ENCODE measurements around the gene APC2. TPM values are rescaled to one million over a fixed set of nuclear protein-coding genes. Genes with fewer than 3 reads are reported as not detected.

APC2 gene
- total RNA-seq, 1 donor: 0.27 TPM

- TF ChIP-seq CTCF (IDR thresholded peaks at IDR 0.05; ENCODE audit: insufficient read depth, low read length): no peak
- no peak for DNase-seq (ENCODE audit: low read depth)
- peak overlapping the region; percentile 74 for H3K4me3 ChIP-seq (ENCODE audit: low read depth, low read length)
Measured at GRCh38 chr19:1489463-1490310, 39.8 kb downstream of the APC2 start.

GRCh38 chr19:1490311-1491113 lies 40.6 kb downstream of the APC2 start, which contains the start of gene PCSK4:
TSS of gene PCSK4 (minus strand) at chr19:1490350. CDS start at chr19:1490346, 4 bp downstream.
- peak within 1 kb of the TSS; percentile 74 for H3K4me3 ChIP-seq (ENCODE audit: low read depth, low read length)
- no peak for TF ChIP-seq CTCF (IDR thresholded peaks at IDR 0.05; ENCODE audit: insufficient read depth, low read length)
- peak; percentile 99 for DNase-seq (ENCODE audit: low read depth)

- no peak for DNase-seq (ENCODE audit: low read depth)
- TF ChIP-seq CTCF (IDR thresholded peaks at IDR 0.05; ENCODE audit: insufficient read depth, low read length): no peak
Measured at GRCh38 chr19:1491114-1491848, 41.4 kb downstream of the APC2 start, which contains the start of gene REEP6. TSS of gene REEP6 (plus strand) at chr19:1491181. CDS start at chr19:1491270, 89 bp downstream.

GRCh38 chr19:1491849-1492170 lies 41.9 kb downstream of the APC2 start:
- DNase-seq (ENCODE audit: low read depth): no peak

More at GRCh38 chr19:1491114-1491848, 41.4 kb downstream of the APC2 start, which contains the start of gene REEP6:
- H3K4me3 ChIP-seq (ENCODE audit: low read depth, low read length): peak within 1 kb of the TSS; percentile 74

GRCh38 chr19:1492474-1493006 lies 42.6 kb downstream of the APC2 start:
- H3K4me3 ChIP-seq (ENCODE audit: low read depth, low read length): no peak overlapping the region
- no peak for DNase-seq (ENCODE audit: low read depth)
- TF ChIP-seq CTCF (IDR thresholded peaks at IDR 0.05; ENCODE audit: insufficient read depth, low read length): no peak

More at GRCh38 chr19:1491849-1492170, 41.9 kb downstream of the APC2 start:
- TF ChIP-seq CTCF (IDR thresholded peaks at IDR 0.05; ENCODE audit: insufficient read depth, low read length): no peak
- H3K4me3 ChIP-seq (ENCODE audit: low read depth, low read length): no peak overlapping the region

All from fibroblast of the aortic adventitia (primary cell).